NOMO-1 treated with DMSO at 0.1 percent for 48 hours (cell line): Measurements from ENCODE around the gene EPM2A.

ENCODE experiments used
- DNase-seq: peaks from one replicate; lab custom pipeline; 2025; ENCODE audit not compliant: unreplicated experiment; lab: John Stamatoyannopoulos, UW

The EPM2A gene

DNA sequence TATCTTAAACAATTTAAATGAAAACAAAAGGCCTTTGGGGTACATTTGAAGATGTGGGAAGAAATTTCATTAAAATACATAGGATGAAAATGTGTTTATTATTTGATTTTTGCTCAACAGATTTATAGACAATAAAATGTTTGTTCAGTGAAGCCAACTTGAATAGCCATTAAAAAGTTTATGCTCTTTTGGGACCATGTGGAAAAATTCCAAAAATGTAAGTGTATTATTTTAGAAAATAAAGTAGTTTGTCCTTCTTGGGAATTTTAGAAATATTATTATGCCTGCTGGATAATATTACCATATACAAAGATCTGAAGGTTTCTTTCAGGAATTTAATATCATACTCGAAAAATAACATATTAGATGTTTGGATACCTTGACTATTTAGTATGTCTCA lies 131.3 kb downstream of the EPM2A start:
- no peak for DNase-seq

DNA sequence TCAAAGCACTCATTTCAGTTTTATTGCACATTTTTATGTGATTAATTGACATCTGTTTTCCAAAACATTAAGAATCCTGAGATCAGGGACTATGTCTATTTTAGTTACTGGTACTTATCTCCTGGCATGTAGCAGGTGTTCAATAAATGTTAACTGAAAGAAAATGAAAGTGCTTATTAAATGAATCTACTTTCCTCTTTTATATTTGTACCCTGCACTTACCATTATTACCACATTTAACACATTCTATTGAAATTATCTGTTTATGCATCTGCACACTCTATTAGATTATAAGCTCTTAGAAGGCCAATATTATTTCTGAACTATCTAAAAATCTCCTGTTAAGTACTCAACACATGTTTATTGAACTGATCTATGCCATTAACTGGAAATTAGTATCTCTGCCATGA lies 131.9 kb downstream of the EPM2A start:
- no peak for DNase-seq

DNA sequence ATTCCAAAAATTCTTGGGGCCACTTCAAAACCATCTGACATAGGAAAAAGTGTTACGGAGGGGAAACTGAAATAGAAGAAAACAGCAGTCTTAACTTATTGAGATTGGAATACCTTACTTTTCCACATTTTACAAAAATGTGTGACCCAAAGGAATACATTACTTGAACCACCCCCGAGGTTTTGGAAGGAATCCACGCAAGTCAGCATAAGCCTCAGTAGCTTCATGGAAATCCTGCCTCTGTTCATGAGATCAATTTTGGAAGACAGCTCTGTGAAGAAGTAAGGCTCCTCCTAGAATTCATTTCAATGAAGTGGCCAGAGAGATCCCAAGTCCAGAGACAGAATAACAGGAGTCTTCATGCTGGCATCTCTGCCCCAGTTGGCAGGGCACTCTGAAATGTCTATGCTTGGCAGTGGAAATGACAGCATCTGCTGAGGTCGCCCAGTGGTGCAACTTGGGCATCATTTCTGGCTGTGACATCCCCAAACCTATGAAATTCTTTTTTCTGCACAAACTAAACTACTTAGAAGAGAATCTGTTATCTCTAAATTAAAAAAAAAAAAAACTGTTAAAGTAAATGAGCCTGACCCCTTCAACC lies 132.5 kb downstream of the EPM2A start:
- no peak for DNase-seq

DNA sequence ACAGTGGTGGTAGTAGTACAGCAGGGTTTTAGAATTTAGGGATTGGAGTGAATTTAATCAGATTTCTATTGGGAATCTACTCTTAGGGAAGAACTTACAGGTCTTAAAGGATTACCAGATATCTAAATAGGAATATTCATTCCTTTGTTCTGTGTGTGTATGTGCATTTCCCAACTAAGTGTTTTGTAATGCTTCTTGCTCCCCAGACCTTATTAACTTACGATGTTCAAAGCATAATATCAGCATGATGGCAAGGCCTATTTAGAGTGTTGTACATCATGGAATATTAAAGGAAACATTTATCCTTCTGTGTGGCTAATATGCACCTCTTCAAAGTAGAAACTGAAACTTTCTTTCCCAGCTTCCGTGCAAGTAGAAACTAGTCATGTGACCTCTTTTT lies 133.9 kb downstream of the EPM2A start:
- no peak for DNase-seq

DNA sequence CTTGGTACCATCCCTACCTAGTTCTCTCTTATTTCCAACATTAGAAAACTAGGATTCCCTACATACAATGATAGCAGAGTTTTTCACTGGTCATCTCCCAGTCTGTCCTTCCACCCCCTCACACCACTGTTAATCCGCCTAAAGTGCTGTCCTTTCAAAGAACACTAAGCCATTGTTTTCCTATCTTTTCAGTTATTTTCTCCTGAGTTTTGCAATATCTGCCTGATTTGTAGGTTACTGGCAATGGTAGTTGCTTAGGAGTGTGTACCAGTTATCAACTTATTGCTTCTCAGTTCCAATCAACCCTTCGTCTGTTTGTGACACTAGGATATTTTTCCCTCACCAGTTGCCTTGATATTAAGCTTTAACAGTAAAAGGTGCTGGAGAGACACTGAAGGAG lies 135.0 kb downstream of the EPM2A start:
- no peak for DNase-seq

DNA sequence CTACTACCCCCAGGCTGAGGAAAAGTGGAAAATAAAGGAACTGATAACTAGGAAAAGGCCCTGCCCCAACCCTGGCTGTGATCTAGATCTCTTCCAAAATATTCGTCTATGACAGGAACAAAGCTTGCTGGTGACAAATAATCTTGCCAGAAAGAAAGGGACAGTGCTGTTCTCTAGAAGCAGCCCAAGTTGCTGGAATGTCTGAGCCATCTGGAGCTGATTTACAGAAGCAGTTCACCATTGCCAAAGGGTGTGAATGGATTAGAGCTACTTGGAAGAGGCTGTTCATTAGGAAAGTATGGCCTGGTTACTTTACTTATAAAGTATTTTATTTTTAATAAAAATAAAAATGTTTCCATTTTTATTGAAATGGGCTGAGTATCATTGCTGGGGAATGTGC lies 146.3 kb downstream of the EPM2A start:
- no peak for DNase-seq

DNA sequence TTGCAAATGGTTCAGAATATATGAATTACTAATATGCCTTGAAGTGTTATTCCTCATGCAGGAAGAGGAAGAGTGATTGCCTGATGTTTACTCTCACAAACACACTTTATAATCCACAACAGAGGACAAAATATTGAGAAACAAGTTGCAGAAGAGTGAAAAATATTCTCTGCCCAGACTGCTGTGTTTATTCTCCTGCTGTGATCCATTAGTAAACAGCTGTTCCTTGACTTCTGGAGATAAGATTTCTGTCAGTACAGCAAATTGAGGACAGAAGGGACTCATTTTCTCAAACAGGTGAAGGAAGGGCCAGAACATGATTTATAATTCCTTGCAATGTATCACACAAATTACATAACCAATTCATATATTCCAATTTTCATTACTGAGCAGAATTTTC lies 148.0 kb downstream of the EPM2A start:
- DNase-seq, result no peak

DNA sequence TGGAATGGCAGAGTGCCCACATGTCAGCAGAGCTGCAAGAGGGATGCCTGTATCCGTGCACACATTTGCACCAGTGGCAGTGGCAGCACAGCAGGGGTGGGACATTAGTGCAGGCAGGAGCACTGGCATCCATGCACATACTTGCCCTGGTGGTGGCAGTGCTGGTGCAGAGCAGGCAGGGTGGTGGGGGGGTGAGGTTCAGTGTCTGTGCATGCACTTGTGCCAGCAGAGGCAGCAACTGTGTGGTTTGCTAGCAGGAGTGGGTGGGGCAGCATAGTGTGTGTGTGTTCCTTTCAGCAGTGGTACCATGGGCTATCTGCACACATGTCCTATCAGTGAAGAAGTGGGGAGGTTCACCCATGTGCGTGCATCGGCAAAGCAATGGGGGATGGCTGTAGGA lies 151.6 kb downstream of the EPM2A start:
- DNase-seq, result no peak
